ENCODE data around the gene FOSL2.

The FOSL2 gene

DNA sequence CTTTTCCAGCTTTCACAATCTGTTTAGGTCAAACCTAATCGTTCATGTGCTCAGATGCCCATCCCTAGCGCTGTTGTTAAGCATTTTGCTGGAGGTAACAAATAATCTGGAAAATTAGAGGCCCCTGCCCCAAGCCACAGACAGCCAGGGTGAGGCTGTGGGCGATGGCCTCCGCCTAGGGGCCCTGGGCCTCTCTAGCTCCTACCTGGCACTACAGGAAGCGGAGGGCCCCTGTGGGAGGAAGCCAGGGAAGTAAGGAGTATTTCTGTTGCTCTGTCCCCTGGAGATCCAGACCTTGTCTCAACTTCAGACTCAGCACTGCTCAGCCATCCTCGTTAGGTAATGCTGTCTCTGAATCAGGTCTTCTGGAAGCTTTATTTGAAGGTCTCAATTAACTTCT, 12.4 kb upstream of the FOSL2 start:
- no peak overlapping the region for H3K4me3 ChIP-seq (ENCODE audit: low read length)
- no peak for DNase-seq (ENCODE audit: low read depth)
- TF ChIP-seq, protein P1, sequence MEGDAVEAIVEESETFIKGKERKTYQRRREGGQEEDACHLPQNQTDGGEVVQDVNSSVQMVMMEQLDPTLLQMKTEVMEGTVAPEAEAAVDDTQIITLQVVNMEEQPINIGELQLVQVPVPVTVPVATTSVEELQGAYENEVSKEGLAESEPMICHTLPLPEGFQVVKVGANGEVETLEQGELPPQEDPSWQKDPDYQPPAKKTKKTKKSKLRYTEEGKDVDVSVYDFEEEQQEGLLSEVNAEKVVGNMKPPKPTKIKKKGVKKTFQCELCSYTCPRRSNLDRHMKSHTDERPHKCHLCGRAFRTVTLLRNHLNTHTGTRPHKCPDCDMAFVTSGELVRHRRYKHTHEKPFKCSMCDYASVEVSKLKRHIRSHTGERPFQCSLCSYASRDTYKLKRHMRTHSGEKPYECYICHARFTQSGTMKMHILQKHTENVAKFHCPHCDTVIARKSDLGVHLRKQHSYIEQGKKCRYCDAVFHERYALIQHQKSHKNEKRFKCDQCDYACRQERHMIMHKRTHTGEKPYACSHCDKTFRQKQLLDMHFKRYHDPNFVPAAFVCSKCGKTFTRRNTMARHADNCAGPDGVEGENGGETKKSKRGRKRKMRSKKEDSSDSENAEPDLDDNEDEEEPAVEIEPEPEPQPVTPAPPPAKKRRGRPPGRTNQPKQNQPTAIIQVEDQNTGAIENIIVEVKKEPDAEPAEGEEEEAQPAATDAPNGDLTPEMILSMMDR (conservative IDR thresholded peaks at IDR 0.05; ENCODE audit: low read depth, low read length) = no peak

DNA sequence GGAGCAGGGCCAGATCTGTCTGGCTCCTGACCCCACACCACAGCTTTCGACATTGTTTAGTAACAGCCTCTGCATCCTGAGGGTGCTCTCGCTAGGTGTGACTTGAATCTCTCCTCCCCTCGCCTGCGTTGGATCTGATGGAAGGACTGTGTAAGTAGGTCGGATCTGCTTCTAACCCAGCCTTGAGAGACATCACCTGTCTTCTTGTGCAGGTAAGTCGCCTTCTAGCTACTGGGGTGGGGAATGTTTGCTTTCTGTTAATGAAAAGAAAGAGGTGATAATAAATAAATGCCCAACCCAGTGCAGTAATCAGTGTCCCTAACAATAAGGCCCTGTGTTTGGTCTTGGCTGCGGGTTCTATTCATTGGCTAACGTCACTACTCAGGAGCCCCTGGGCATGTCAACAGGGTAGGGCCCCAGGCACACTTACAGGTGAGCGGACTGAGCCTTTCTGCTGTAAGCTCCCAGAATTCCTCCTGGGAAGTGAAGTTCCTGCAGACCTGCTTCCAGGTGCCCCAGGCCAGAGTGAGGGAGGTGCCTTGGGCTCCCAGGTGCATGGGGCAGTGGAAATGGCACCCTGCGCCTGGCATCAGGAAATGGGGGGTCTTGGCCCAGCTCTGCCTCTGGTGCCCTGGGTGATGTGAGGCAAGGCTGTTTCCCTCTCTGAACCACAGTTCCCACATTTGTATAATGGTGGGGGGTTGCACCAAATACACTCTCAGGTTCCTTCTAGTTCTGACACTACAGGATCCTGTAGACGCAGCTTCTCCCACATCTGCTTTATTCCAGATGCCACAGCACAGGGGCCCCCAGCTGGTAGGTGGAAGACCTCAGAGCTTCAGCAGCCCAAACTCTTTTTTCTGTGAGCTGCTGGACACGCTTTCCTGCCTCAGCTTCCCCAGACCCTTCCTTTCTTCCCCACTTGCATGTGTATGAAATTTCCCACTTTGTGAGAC, 11.2 kb upstream of the FOSL2 start:
- DNase-seq (ENCODE audit: low read depth) = no peak
- no peak overlapping the region for H3K4me3 ChIP-seq (ENCODE audit: low read length)
- TF ChIP-seq, protein P1 (conservative IDR thresholded peaks at IDR 0.05; ENCODE audit: low read depth, low read length) = no peak

DNA sequence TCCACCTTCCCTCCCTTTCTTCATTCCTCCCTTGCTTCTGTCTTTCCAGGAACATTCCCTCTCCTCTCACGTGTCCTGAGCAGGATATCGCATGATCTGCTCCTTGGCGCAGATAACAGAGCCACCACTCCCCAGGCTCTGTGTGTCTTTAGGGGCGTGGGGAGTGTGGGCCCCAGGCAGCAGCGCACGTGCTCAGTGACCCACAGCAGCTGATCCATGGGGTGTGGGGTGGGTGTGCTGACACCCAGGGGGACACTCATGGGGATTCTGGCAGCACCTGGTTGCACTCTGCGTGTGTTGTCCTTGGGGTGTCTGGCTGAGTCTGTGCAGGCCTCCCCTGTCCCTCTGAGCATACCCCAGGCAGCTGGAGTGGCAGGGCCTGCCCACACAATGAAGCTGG, 9.9 kb upstream of the FOSL2 start:
- no peak for DNase-seq (ENCODE audit: low read depth)
- TF ChIP-seq, protein P1 (conservative IDR thresholded peaks at IDR 0.05; ENCODE audit: low read depth, low read length) = no peak
- H3K4me3 ChIP-seq (ENCODE audit: low read length) = no peak overlapping the region

DNA sequence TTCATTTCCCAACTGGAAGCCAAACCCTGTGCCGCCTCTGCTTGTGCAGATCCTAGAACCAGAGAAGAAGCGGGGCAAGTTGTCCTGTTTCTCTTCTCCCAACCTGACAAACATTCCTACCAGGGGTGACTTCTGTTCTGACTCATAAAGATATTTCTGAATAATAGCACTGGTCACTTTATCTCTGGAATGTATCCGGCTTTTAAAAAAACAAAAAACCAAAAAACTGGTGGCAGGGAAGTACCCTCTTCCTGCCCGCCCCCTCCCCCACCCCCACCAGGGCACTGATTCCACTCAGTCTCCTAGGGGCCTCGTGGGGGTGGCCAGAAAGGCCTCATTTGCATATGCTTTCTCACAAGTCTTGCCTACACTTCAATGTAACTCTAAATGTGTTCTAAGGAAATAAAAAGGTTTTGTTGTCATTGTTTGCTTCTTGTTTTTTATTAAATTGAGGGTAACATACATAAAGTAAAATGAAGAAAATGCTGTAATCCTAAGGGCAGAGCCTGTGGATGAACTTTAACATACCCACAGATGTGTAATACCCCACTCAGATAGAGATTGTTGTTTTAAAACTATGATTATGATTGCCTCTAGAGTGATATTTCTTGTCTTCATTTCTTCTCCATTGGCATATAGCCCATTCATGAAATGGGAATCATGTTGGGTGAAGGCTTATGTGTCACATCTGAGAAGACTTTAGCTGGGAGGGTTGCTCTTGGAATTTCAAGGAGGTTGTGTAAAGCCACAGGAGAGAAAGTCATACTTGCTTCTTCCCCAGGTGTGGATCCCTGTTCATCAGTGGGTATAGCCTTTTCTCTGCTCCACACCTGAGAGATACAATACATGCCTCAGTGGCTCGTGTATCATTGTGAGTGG, 5.3 kb upstream of the FOSL2 start:
- DNase-seq (ENCODE audit: low read depth) = no peak
- TF ChIP-seq, protein P1 (conservative IDR thresholded peaks at IDR 0.05; ENCODE audit: low read depth, low read length) = no peak
- H3K4me3 ChIP-seq (ENCODE audit: low read length) = no peak overlapping the region

DNA sequence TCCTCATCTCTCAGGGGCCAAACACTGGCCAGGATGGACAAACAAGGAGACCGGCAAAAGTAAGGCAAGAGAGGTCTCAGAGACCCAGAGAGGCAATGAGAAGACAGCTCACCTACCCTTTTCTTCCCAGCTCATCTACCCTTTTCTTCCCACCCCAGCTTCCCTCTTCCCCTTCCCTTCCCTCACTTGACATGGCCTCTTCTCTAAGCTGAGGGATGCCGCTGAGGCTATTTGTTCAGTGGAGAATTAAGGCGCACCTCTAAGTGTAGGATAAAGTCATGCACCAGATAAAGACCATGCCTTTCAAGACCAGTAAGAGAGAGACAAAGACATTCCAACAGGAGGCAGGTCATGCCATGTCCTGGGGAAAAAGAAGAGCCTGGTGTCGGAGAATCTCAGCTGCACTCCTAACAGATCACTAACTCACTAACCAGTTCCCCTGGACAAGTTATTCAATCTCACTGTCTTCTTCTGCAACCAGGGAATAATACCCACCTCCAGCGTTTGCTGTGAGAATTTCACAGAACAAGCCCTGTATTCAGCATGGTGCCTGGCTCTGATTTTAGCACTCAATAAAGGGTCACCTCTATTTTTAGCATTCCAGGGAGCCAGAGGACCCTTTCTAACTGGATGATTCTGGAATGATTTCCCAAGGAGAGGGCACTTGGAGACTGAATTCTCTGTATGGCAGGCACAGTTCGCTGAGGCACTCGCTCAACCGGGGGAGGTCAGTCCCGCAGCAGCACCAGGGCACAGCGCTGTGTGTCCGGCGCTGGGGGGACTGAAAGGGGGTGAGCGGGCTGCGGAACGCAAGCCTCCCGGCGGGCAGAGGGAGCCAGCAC, 3.0 kb upstream of the FOSL2 start:
- no peak for DNase-seq (ENCODE audit: low read depth)
- TF ChIP-seq, protein P1 (conservative IDR thresholded peaks at IDR 0.05; ENCODE audit: low read depth, low read length) = peak; percentile 13
- H3K4me3 ChIP-seq (ENCODE audit: low read length) = peak overlapping the region; percentile 47

DNA sequence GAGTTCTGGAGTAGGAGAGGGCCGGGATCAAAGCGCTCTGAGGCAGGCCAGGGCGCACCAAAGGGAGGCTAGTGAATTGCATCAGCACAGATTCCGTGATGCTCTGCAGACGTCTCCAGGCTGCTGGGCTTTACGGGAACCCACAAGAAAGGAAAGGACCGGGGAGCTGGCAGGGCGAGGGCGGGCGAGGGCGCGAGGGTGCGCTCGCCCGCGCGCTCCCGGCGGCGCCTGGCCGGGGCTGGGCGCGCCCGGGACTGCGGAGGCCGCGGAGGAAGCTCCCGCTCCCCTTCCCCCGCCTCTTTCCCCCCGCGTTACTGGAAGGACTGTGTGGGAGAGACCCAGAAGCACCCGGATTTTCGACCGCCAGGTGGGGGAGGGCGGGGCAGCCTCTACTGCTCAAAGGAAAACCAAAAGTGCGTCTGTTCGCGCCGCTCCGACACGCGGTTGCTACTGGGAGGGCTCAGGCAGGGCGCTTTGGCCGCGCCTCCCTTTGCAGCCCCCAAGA, 2.4 kb upstream of the FOSL2 start:
- TF ChIP-seq, protein P1 (conservative IDR thresholded peaks at IDR 0.05; ENCODE audit: low read depth, low read length) = no peak
- DNase-seq (ENCODE audit: low read depth) = peak; percentile 82
- H3K4me3 ChIP-seq (ENCODE audit: low read length) = peak overlapping the region; percentile 47
